Measurements from ENCODE around the gene GRAMD2B. TPM values are rescaled to one million over a fixed set of nuclear protein-coding genes. Genes with fewer than 3 reads are reported as not detected.

GRAMD2B gene
- total and polyA plus RNA-seq, 2 of the 13 experiments (the other 11 are each of a cell fraction or from before 2014, with no cell fraction given) = 8.1 to 10.6 TPM

DNA sequence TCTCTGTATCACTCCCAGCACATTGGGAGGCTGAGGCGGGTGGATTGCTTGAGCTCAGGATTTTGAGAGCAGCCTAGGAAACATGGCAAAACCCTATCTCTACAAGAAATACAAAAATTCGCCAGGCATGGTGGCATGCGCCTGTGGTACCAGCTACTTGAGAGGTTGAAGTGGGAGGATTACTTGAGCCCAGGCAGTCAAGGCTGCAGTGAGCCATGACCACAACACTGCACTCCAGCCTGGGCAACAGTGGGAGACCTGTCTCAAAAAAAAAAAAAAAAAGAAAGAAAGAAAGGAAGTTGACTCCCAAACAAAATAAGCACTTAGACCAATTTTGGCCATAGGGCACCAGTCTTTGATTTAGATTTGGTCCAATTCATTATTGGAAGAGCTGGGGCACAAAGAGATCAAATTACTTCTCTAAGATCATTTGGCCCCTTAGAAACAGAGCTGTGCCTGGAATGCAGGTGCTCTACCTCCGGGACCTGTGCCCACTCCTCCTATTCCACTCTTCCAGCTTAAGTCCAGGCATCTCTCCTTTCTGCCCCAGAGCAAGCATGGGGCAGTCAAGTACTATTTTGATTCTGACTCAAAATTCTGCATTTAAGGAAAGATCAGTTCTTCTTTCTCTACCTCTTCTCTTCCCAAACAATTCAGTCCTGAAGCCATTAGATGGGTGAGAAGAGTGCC is 112.8 kb downstream of the GRAMD2B start:
- in situ Hi-C loops (cut with HindIII; ENCODE audit: extremely low pct_ligation_motif_present, low pct_unique_long_range_greater_than_20kb) (loop anchor here (5.0 kb wide), 1 partner anchor 184 kb away; no protein-coding TSS in a partner anchor), intact Hi-C loops (cut with micrococcal nuclease; ENCODE audit: unreplicated experiment) (loop anchor here (5.0 kb wide), 1 partner anchor 44 kb away; no protein-coding TSS in a partner anchor)
- FAIRE-seq (no peak), ATAC-seq (no peak), DNase-seq (ENCODE audit: low spot score) (no peak)
- Histone ChIP-seq H3K9ac (ENCODE audit: insufficient read depth, low read depth, low read length) (no peak overlapping the region), H4K20me1 (ENCODE audit: insufficient read depth, low read length) (no peaks in the 10 kb centered on the region), H3K9me3 (ENCODE audit: low read length) (no peaks in the 10 kb centered on the region), H3K27ac (ENCODE audit: extremely low read length, insufficient read depth, low read length) (no peak overlapping the region), H3K27me3 (ENCODE audit: control insufficient read depth in 1 of 2, insufficient read depth in 2 of 2, low read length in 2 of 2) (no peaks in the 10 kb centered on the region; a peak in 1 of 5 replicates), H2AFZ (ENCODE audit: low read length) (no peak overlapping the region), H3K36me3 (replicated peaks in 1 of 2; ENCODE audit: control insufficient read depth in 1 of 2, insufficient read depth in 2 of 2, low read length in 2 of 2) (no peaks in the 10 kb centered on the region), H3K4me2 (ENCODE audit: low read depth, low read length) (no peak overlapping the region), H3K79me2 (ENCODE audit: insufficient read depth, low read length) (no peaks in the 10 kb centered on the region), H3K4me3 (replicated peaks in 1 of 3; ENCODE audit: insufficient read depth in 1 of 3, low read depth in 2 of 3, low read length in 3 of 3) (no peak overlapping the region), H3K4me1 (ENCODE audit: insufficient read depth, low read length) (peaks cover 23% of the 10 kb centered on the region)
- TF ChIP-seq TBX3 (IDR thresholded peaks at IDR 0.05; ENCODE audit: borderline replicate concordance) = no peak
- TF ChIP-seq ZNF460 (CRISPR knock-in tag; IDR thresholded peaks at IDR 0.05; ENCODE audit: borderline replicate concordance) = no peak
- TF ChIP-seq ZNF431 (CRISPR knock-in tag; IDR thresholded peaks at IDR 0.05; ENCODE audit: borderline replicate concordance, low read depth) = no peak
- no peak for TF ChIP-seq RCOR2 (CRISPR knock-in tag; IDR thresholded peaks at IDR 0.05)
- TF ChIP-seq KLF6 (CRISPR knock-in tag; IDR thresholded peaks at IDR 0.05) = no peak
- no peak for TF ChIP-seq REPIN1 (CRISPR knock-in tag; IDR thresholded peaks at IDR 0.05; ENCODE audit: borderline replicate concordance, low read depth)
- no peak for TF ChIP-seq SRSF9 (IDR thresholded peaks at IDR 0.05; ENCODE audit: borderline replicate concordance, insufficient read depth, low read depth, low read length, poor library complexity, severe bottlenecking)
- TF ChIP-seq ZNF556 (CRISPR knock-in tag; IDR thresholded peaks at IDR 0.05; ENCODE audit: borderline replicate concordance) = no peak
- ChIA-PET CTCF (ENCODE audit: low intra/inter-chr PET ratio, low total read pairs) (no interaction called here), POLR2A (no interaction called here)
- no TSS peak for BruUV-seq (replicated peaks)
- 54% methylated on average over 4 of the region's 4 CpGs for WGBS (ENCODE audit: low lambda C conversion rate)

Measured in HepG2 (cell line).